NCI-H446 treated with DMSO at 0.1 percent for 48 hours (cell line): ENCODE measurements around the gene NRF1.
"Not testable (repeated sequence)": the region's sequence is repeated elsewhere in the genome, so short reads cannot be mapped to it uniquely, and the experiment has no call there.

Experiments
- DNase-seq: peaks from one replicate; lab custom pipeline; 2025; lab: John Stamatoyannopoulos, UW

NRF1 gene

GRCh38 chr7:129611246-129612111 is at the start of gene NRF1:
NRF1 (plus strand) TSS chr7:129611720; CDS start chr7:129657352, 45,632 bp downstream.
- DNase-seq = peak; percentile 56

- DNase-seq = not testable (repeated sequence)
Measured at GRCh38 chr7:129566323-129566722, 45.2 kb upstream of the NRF1 start.

DNA sequence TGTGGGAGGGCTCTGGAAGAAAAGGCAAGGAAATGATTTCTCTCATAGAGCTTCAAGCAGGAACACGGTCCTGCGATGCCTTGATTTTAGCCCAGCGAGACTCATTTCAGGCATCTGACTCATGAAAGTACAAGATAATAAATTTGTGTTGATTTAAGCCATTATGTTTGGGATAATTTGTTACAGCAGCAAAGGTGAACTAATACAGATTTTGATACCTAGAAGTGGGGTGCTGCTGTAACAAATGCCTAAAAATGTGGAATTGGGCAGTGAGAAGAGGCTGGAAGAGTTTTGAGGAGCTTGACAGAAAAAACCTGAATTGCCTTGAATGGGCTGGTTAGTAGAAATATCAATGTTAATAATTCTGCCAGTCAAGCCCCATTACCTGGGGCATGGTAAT is 44.1 kb upstream of the NRF1 start:
- no peak for DNase-seq

- DNase-seq = no peak
Measured at GRCh38 chr7:129568240-129568639, 43.3 kb upstream of the NRF1 start.

- DNase-seq = no peak
Measured at GRCh38 chr7:129569326-129569725, 42.2 kb upstream of the NRF1 start.

GRCh38 chr7:129569811-129570215 is 41.7 kb upstream of the NRF1 start:
- DNase-seq = no peak

- no peak for DNase-seq
Measured at GRCh38 chr7:129571201-129571600, 40.3 kb upstream of the NRF1 start.

DNA sequence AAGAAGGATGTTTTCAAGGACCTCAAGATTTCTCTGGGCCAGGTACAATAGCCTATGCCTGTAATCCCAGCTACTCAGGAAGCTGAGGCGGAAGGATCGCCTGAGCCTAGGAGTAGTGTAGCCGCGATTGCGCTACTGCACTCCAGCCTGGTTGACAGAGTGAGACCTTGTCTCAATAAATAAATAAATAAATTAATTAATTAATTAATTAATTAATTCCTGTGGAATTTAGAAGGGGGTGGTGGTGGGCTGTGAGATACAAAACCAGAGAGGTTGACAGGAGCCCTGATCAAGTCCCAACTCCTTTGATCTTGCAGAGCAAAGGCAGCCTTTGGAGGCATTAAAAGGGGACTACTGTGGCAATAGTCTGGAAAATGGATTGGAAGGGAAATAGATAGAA is 39.3 kb upstream of the NRF1 start:
- DNase-seq = no peak

DNA sequence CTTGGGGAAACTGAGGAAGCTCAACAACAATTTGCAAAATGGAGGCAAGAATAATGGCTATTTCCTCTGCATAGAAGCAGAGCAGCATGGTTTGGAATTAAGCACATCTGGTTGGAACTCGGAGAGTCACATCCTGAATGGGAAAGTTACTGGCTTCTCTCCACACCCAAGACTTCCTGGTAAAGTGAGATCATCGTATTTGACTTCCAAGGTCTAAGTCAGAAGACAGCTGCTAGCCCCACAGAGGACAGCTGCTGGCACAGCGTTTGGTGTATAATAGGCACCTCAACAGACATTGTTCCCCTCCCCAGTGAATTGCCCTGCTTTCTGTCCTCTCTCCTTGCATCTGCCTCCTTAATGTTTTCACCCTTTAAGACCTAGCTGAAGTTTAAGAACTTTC is 37.0 kb upstream of the NRF1 start:
- no peak for DNase-seq

GRCh38 chr7:129575699-129576098 is 35.8 kb upstream of the NRF1 start:
- DNase-seq = no peak

GRCh38 chr7:129576138-129576537 is 35.4 kb upstream of the NRF1 start:
- DNase-seq = no peak

- DNase-seq = no peak
Measured at GRCh38 chr7:129578829-129579228, 32.7 kb upstream of the NRF1 start.

DNA sequence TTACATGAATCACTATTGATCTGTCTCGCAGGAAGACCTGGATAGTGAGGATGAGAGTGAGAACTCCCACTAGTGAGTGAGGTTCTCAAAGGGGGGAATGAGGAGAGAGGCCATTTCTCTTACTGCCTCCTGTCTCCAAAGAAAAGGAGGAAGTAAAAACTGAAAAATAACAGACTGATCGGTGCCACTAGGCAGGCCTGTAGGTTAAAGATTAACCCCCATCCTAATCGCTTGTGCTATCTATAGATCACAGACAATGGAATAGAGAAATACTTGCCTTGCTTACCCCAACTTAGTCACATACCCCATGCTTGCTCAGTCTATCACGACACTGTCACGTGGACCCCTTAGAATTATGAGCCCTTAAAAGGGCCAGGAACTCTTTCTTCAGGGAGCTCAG is 25.3 kb upstream of the NRF1 start:
- DNase-seq = not testable (repeated sequence)

DNA sequence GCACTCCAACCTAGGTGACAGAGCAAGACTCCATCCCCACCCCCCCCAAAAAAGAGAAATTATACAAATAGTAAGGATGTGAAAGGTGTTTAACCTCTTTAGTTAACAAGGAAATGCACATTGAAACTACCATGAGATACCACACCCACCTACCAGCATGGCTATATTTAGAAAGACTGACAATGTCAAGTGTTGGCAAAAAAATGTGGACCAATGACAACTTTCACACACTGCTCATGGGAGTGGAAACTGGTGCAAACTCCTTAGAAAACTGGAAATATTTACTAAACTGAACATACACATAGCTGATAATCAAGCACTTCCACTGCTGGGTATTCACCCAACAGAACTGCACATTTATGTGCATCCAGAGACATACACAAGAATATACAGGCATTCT is 23.3 kb upstream of the NRF1 start:
- no peak for DNase-seq

- DNase-seq = no peak
Measured at GRCh38 chr7:129591868-129592267, 19.7 kb upstream of the NRF1 start.

GRCh38 chr7:129596386-129596785 is 15.1 kb upstream of the NRF1 start:
- not testable (repeated sequence) for DNase-seq

- no peak for DNase-seq
Measured at GRCh38 chr7:129597672-129598071, 13.8 kb upstream of the NRF1 start.

GRCh38 chr7:129599174-129599573 is 12.3 kb upstream of the NRF1 start:
- DNase-seq = no peak

- not testable (repeated sequence) for DNase-seq
Measured at GRCh38 chr7:129603594-129603993, 7.9 kb upstream of the NRF1 start.

- not testable (repeated sequence) for DNase-seq
Measured at GRCh38 chr7:129604021-129604420, 7.5 kb upstream of the NRF1 start.

DNA sequence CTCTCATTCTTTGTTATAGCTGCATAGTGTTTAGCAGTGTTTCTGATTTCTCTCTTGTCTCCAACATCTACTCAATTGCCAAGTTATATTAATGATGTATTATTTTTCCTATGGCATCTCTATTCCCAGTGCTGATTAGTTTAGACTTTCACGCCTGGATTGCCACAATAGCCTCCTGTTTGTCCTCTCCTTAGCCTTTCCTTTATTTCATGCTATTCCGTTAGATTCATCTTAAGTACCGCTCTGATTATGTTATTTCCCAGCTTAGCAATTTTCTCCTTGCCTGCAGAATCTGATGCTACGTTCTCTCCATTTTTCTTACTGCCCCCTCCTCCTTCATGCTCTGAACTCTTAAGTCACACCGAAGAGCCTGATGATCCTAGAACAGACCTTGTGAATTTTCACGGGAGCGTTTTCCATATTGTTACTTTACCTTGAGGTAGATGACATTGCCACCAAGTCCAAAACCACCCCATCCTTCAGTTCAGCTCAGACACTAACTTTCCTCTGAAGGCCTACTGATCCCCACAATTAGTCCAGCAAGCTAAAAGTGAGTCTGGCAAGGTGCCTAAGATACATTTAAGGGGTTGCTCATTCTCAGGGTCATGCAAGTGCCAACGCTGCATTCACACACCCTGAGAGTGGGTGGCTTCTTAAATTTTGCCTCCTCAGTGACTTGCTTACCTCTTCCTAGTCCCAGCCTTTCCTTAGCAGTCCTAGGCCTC is 6.6 kb upstream of the NRF1 start:
- no peak for DNase-seq

DNA sequence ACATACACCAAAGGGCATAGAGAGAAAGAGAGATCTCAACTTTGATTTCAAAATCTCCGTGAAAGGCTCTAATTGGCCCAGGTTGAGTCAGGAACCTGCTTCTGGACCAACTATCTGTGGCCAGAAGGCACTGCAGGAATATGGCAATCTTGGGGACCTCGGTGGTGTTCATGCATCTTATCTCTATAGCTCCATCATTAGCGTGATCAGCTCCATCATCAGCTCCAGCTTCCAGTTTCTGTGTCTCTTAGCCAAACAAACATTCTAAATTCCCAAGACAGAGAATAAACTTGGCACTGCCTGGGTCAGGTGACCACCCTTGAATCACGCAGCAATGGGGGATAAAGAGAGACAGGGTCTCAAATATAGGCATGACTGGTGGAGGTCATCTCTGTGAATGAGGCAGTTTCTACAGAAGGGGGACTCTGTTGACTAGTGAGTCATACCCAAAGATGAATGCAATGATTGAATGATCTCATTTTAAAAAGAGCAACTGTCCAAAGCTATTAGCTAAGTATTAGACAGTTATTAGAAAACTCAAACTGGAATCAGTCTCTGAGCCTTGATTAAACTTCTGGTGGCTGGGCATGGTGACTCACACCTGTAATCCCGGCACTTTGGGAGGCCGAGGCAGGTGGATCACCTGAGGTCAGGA is 5.4 kb upstream of the NRF1 start:
- DNase-seq = no peak

- no peak for DNase-seq
Measured at GRCh38 chr7:129606803-129607202, 4.7 kb upstream of the NRF1 start.
